T47D (cell line): ENCODE measurements around the gene MON2.
"Not testable (repeated sequence)": the region's sequence is repeated elsewhere in the genome, so short reads cannot be mapped to it uniquely, and the experiment has no call there.

Experiments
- DNase-seq, 2 experiments: peaks; one replicate each; pipeline versions ENCODE4 v3.0.0 to v3.0.0-alpha.2; 2011 to 2012; ENCODE audit warnings: low read depth in 1 of 2, low spot score in 1 of 2
- JUND ChIP-seq: IDR thresholded peaks from 2 replicates; pipeline ENCODE4 v1.6.1; 2012; ENCODE audit warnings: low read depth
- in situ Hi-C: cut with HindIII; loops from 2 replicates; pipeline ENCODE4 v1.10.0; 2016; ENCODE audit warnings: low sequenced_read_pairs, low pct_unique_long_range_greater_than_20kb

Gene MON2

GRCh38 chr12:62542814-62543213 is 76.2 kb downstream of the MON2 start:
- TF ChIP-seq JUND: no peak
- DNase-seq: no peak
- in situ Hi-C loops: no loop called here

DNA sequence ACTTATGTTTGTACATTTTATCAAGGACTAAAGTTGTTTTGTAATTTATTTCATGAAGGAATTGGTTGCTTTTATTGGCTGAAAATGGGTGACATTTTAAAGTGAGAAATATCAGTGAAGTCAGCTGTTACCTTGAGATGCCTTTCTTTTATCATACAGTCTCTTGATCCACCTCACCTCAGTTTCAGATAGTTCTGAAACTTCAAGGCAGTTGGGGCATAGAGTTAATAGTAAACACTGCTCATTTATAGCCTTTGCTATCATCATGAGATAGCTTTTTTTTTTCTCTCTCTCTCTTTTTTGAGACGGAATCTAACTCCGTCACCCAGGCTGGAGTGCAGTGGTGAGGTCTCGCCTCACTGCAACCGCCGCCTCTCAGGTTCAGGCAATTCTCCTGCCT is 76.7 kb downstream of the MON2 start:
- no peak for TF ChIP-seq JUND
- DNase-seq: no peak
- in situ Hi-C loops: no loop called here

DNA sequence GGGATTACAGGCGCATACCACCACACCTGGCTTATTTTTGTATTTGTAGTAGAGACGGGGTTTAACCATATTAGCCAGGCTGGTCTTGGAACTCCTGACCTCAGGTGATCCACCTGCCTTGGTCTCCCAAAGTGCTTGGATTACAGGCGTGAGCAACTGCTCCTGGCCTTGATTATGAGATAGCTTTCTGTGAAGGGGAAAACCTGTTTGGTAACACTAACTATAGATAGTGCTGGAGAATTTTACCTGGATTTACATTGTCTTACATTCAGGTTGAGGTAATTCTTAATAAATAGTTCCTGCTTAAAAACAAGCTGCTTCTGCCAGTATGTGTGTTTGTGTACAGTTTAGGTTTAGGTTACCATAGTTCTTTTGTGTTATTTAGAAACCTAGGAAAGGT is 77.1 kb downstream of the MON2 start:
- peak in 1 of 2 experiments; percentile 9 for DNase-seq
- in situ Hi-C loops: no loop called here
- no peak for TF ChIP-seq JUND

GRCh38 chr12:62552906-62553556 is 86.4 kb downstream of the MON2 start:
- no peak for DNase-seq
- TF ChIP-seq JUND: no peak

GRCh38 chr12:62559366-62559765 is 92.7 kb downstream of the MON2 start:
- in situ Hi-C loops, DNase-seq: not testable (repeated sequence)

More at GRCh38 chr12:62552906-62553556, 86.4 kb downstream of the MON2 start:
- in situ Hi-C loops: no loop called here

GRCh38 chr12:62562846-62563245 is 96.2 kb downstream of the MON2 start:
- in situ Hi-C loops: no loop called here
- no peak for TF ChIP-seq JUND
- no peak for DNase-seq

DNA sequence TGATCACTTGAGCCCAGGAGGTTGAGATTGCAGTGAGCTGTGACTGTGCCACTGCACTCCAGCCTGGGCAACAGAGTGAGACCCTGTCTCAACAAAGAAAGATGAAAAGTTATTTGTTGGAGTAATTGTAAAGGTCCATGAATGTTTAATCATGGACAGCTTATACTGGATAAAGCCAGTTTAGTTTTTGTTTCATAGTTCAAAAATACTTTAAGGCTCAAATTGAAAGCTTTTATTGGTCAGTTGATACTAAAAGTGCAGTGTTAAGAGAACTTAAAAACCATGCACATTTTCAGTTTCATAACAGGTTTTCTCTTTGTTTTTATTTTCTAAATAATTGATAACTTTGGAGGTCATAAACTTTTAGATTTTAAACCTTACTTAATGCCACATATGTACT is 108.4 kb downstream of the MON2 start:
- DNase-seq: no peak
- TF ChIP-seq JUND: no peak
- in situ Hi-C loops: no loop called here

- no peak for DNase-seq
- in situ Hi-C loops: no loop called here
- no peak for TF ChIP-seq JUND
Observed at GRCh38 chr12:62576503-62576902, 109.9 kb downstream of the MON2 start.

DNA sequence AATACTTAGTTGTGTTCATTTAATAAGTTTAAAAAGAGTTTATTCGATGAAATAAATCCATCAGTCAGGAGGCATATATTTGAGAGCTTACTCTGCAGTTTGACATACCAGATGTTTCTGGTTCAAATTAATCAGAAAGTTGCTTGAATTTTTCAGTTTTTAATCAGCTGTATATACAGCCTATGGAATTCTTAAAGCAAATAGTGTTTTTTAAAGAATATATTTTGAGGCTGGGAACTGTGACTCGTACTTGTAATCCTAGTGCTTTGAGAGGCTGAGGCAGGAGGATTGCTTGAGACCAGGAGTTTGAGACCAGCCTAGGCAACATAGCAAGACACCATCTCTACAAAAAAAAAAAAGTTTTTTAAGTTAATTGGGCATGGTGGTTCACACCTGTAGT is 112.1 kb downstream of the MON2 start:
- no peak for TF ChIP-seq JUND
- in situ Hi-C loops: no loop called here
- no peak for DNase-seq

DNA sequence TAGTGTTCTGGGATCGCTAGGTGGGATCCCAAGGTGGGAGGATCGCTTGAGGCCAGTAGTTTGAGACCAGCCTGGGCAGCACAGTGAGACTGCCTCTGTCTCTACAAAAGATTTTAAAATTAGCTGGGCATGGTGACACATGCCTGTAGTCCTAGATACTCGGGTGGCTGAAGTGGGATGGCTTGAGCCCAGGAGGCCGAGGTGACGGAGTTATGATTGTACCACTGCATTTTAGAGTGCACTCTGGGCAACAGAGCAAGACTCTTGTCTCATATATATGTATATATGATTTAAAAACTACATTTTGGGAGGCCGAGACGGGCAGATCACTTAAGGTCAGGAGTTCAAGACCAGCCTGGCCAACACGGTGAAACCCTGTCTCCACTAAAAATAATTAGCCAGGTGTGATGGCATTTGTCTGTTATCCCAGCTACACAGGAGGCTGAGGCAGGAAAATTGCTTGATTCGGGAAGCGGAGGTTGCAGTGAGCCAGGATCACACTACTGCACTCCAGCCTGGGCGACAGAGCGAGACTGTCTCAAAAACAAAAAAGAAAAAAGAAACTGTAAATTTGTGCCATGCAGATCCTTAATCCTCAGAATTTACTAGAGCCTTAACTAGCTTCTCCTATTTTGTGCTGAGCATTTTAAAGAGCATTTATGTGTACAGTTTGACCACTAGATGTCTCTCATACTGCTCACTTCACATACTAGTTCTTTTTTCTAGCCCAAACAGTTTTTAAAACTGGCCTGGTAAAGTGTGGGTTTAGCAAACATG is 114.8 kb downstream of the MON2 start:
- TF ChIP-seq JUND: no peak
- DNase-seq: peak; percentile 51 to 69
- in situ Hi-C loops: no loop called here

DNA sequence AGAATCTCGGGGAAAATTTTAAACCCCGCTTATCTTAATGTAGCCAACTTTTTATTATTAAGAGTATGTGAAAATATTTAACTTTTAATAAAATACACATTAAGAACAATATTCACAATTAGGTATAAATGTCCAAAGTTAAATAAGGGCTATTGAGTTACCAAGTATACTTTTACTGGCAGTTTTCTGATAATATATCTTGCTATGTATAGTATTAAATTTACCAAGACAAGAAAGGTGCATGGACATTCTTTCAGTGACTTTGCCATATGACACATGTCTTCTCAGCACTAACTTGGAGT is 115.4 kb downstream of the MON2 start:
- no peak for TF ChIP-seq JUND
- in situ Hi-C loops: no loop called here
- DNase-seq: no peak

- TF ChIP-seq JUND: no peak
- no peak for DNase-seq
- in situ Hi-C loops: no loop called here
Observed at GRCh38 chr12:62584619-62585018, 118.0 kb downstream of the MON2 start.

DNA sequence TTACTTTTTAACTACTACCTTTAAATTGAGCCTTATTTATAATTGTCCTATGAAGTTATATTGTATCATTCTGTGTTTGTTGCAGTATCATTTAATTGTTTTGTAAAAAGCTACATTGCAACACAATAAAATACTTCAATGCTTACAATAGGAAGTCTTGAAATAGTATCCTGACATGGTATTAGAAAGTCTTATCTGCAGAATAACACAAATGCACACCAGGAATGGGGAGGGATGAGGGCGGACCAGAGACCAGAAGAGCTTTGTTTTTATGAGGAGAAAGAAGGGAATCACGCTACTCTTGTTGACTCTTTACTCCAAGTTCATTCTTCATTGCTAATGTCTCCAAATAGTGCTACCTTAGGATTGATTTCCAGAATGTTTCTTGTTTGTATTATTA is 120.2 kb downstream of the MON2 start:
- in situ Hi-C loops: no loop called here
- no peak for DNase-seq
- no peak for TF ChIP-seq JUND

GRCh38 chr12:62588916-62589315 is 122.3 kb downstream of the MON2 start:
- no peak for DNase-seq
- in situ Hi-C loops: no loop called here
- TF ChIP-seq JUND: no peak
